ENCODE results near the gene ARHGAP4. TPM values are rescaled to one million over a fixed set of nuclear protein-coding genes. Genes with fewer than 3 reads are reported as not detected.
A peak's percentile ranks its signal among the peaks of the same experiment; 100 is the strongest.

The ARHGAP4 gene
- total and polyA plus RNA-seq, 10 donors, result 176 to 713 (median 269) TPM

- Histone ChIP-seq H3K9me3 (no peaks in the 10 kb centered on the region), H3K4me3 (no peak overlapping the region), H3K27ac (no peak overlapping the region), H3K27me3 (replicated peaks in 1 of 7) (peaks cover 0 to 21% (median 0%) of the 10 kb centered on the region in 7 donors), H3K36me3 (no peaks in the 10 kb centered on the region), H3K4me1 (no peaks in the 10 kb centered on the region)
- peak; percentile 54 for DNase-seq
- TF ChIP-seq POLR2AphosphoS5 (IDR thresholded peaks at IDR 0.05), result no peak
- TF ChIP-seq POLR2A (IDR thresholded peaks at IDR 0.05), result no peak
- no peak for TF ChIP-seq CTCF (IDR thresholded peaks at IDR 0.05 in 8 of 11, conservative IDR thresholded peaks at IDR 0.05 in 3 of 11)
- intact Hi-C loops (cut with DNase I; ENCODE audit: low total_unique reads), result no loop called here
- WGBS, 5 donors, result 72 to 85% (median 78%) methylated on average over 4 to 28 of the region's 28 CpGs
Measured at GRCh38 chrX:153863251-153863991, 62.6 kb downstream of the ARHGAP4 start.

GRCh38 chrX:153862369-153863250 lies 63.5 kb downstream of the ARHGAP4 start:
- no peaks in the 10 kb centered on the region for H3K36me3 ChIP-seq
- intact Hi-C loops (cut with DNase I; ENCODE audit: low total_unique reads), result no loop called here
- H3K4me3 ChIP-seq, result no peak overlapping the region
- H3K9me3 ChIP-seq, result no peaks in the 10 kb centered on the region
- TF ChIP-seq POLR2A (IDR thresholded peaks at IDR 0.05) (no peak), POLR2AphosphoS5 (IDR thresholded peaks at IDR 0.05) (no peak), CTCF (IDR thresholded peaks at IDR 0.05 in 8 of 11, conservative IDR thresholded peaks at IDR 0.05 in 3 of 11) (no peak)
- peaks cover 0 to 21% (median 0%) of the 10 kb centered on the region in 7 donors for H3K27me3 ChIP-seq (replicated peaks in 1 of 7)
- WGBS, 5 donors, result 71 to 84% (median 74%) methylated on average over 5 to 22 of the region's 22 CpGs
- DNase-seq, result peak; percentile 54
- H3K4me1 ChIP-seq, result no peaks in the 10 kb centered on the region
- H3K27ac ChIP-seq, result no peak overlapping the region

GRCh38 chrX:153861733-153862310 lies 64.2 kb downstream of the ARHGAP4 start:
- peaks cover 0 to 21% (median 0%) of the 10 kb centered on the region in 7 donors for H3K27me3 ChIP-seq (replicated peaks in 1 of 7)
- no peak overlapping the region for H3K4me3 ChIP-seq
- no peaks in the 10 kb centered on the region for H3K9me3 ChIP-seq
- no peak for TF ChIP-seq POLR2AphosphoS5 (IDR thresholded peaks at IDR 0.05)
- TF ChIP-seq CTCF (IDR thresholded peaks at IDR 0.05 in 8 of 11, conservative IDR thresholded peaks at IDR 0.05 in 3 of 11), result no peak
- TF ChIP-seq POLR2A (IDR thresholded peaks at IDR 0.05), result no peak
- DNase-seq, result peak; percentile 72
- intact Hi-C loops (cut with DNase I; ENCODE audit: low total_unique reads), result no loop called here
- no peaks in the 10 kb centered on the region for H3K36me3 ChIP-seq
- 74 to 82% (median 78%) methylated on average over 11 to 21 of the region's 21 CpGs for WGBS, 5 donors
- H3K4me1 ChIP-seq, result no peaks in the 10 kb centered on the region
- no peak overlapping the region for H3K27ac ChIP-seq
